Measurements from ENCODE around the gene ICOS.
"Not testable (repeated sequence)": the region's sequence is repeated elsewhere in the genome, so short reads cannot be mapped to it uniquely, and the experiment has no call there.

Gene ICOS

DNA sequence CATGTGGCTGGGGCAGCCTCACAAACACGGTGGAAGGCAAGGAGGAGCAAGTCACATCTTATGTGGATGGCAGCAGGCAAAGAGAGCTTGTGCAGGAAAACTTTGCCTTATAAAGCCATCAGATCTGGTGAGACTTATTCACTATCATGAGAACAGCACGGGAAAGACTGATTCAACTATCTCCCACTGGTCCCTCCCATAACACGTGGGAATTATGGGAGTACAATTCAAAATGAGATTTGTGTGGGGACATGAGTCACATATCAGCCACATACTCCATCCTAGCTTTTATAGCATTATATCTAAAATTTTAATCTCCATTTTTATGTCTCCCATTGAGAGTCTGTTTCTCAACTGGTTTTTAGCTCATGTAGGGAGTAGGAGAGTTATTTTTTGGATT is 45.7 kb downstream of the ICOS start:
- no peak for DNase-seq

GRCh38 chr2:203983064-203983715 is 46.6 kb downstream of the ICOS start:
- no peak for DNase-seq

GRCh38 chr2:203985978-203986377 is 49.4 kb downstream of the ICOS start:
- DNase-seq: not testable (repeated sequence)

DNA sequence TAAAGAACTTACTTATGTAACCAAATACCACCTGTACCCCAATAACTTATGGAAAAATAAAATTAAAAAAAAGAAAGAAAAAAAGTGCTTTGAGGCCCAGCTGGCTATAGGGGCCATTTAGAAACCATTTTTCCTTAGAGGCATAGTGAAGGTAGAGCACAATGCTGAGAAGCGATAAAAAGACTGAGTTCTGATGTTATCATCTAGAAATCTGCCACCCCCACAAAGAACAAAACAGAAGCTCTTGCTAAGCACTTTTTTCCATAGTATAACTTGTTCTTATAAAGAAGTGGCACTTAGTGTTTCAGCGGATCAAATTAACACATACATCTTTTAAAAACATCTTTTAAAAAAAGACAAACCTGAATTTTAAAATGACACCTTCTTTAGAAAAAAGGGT is 51.4 kb downstream of the ICOS start:
- DNase-seq: no peak

DNA sequence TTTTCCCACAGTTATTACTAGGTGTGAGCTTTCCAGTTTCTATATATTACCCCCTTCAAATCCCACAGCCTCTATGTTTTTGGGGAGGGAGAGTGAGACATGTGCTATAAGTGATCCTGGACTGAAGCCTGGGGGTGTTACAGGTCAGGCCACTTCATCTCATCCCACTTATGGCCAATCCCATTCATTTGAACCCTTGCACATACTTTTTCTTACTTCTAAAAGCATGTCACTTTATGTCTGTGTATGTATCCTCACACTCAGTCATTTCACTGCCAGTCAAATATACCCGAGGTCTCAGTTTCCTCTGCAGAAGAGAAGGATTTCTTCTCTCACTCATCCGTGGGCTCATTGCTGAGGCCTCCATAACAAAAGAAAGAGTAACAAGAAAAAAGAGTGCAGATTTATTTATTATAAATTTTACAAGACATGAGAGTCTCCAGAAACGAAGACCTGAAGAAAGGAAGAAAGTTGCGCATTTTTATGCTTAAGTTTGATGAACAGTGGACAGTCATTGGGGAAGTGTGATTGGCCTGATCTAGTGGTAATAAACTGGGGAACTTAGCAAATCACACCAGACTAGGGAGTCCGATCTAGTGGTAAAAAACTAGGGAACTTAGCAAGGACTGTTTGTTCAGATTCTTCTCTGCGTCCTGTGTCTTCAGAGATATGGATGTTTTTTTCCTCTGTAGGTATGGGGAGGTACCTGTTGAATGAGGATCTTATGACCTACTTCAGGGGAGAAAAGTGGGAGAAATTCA is 52.1 kb downstream of the ICOS start:
- DNase-seq: peak; percentile 74 to 79

DNA sequence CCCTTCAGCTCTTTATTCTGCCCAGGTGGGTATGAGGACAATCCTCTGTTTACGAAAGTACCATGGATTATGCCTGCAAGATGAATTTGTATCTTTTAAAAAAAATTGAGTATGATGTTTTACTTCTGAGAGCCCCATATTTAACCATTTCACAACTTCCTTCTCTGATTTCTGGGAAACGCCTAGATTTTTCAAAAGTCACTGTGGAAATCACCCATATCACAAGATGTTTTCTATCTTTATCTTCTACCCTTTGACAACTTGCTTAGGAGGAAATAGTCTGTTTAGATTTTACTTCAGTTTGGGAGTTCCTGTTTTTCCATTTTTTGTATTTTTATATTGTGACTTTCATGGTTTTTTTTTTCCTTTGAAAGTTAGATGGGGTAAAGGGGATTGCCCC is 53.0 kb downstream of the ICOS start:
- DNase-seq: peak; percentile 83 to 95

- no peak for DNase-seq
Observed at GRCh38 chr2:203992509-203992908, 55.9 kb downstream of the ICOS start.

- no peak for DNase-seq
Observed at GRCh38 chr2:203993011-203993410, 56.4 kb downstream of the ICOS start.

DNA sequence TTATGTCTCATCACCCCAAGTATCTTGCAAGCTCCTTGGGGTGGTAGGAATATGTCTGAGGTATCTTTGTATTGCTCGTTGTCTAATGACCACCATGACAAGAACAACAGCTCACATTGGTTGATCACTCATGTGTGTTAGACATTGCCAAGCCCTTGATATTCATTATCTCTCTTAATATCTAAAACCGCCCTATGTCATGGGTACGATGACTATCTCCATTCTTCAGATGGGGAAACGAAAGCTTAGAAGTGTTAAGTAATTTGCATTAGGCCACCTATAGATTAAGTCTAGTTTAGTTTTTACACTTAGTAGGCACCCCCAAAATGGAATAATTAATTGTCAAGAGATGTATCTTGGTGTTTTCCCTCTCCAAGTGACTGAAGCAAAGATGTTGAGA is 57.0 kb downstream of the ICOS start:
- peak in 1 of 2 donors; percentile 25 for DNase-seq

GRCh38 chr2:203994735-203995134 is 58.2 kb downstream of the ICOS start:
- DNase-seq: no peak

- DNase-seq: no peak
Observed at GRCh38 chr2:203996692-203997091, 60.1 kb downstream of the ICOS start.

- DNase-seq: no peak
Observed at GRCh38 chr2:203997481-203997880, 60.9 kb downstream of the ICOS start.

GRCh38 chr2:203997980-203998809 is 61.6 kb downstream of the ICOS start:
- peak; percentile 54 to 74 for DNase-seq

- DNase-seq: no peak
Observed at GRCh38 chr2:203999835-204000234, 63.3 kb downstream of the ICOS start.

DNA sequence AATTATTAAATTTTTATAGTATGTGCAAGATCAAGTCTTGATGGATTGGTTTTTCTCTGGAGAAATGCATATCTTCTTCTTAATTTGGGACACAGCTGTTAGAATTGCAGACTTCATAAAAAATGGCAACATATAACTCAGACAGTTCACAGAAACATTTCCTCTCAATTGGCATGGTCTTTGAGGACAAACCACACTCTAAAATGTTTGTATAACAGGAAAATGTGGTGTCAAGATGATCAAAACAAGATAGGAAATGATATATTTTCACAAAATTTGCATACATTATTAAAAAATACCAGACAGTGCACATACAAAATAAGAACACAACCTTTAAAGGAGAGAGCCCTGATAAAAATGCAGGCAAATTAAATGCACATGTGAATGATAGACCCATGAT is 63.9 kb downstream of the ICOS start:
- DNase-seq: no peak

DNA sequence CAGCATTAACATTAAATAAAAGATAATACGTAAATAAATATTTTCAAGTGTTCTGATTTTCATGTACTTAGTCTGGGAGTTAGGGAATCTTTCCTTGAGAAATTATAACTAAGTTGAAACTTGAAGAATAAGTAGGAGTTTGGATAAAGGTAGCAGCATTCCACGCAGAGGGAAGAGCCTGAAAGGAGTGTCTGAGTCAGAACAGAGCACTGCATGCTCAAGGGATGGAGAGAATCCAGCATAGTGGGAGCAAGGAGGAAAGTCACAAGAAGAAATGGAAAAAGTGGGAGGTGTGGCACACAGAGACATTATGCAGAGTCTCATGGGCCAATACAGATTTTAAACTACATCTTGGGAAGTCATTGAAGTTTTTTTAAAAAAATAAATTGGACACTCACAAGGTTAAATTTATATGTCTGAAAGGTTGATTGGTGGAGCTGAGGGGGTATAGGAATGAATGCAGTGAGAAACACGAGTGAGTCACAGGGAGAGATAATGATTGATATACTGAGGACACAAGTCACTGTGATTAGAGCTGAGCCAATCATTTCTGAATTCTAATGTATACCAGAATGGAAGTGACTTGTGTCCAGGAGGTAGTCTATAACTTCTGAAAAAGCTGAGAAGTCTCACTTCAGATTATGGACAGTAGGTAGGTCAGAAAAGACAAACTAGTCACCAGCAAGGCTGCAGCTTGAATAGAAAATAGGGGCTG is 66.9 kb downstream of the ICOS start:
- no peak for DNase-seq

DNA sequence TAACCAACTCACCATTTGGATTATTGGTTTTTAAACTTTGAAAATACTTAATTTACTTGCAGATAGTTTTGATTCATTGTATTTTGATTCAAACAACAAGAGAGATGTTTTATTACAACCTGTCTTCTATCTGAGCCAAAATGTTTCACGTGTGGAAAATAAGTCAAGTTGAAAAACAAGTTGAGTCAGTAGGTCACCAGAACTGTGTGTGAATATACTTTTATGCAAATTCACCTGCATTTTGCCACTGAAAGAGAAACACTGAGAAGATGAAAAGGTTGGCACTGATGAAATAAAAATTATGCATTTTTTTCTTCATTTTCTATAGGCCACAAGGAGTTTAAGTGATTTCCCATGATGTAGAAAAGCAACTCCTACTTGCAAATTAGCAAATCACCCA is 68.3 kb downstream of the ICOS start:
- no peak for DNase-seq

DNA sequence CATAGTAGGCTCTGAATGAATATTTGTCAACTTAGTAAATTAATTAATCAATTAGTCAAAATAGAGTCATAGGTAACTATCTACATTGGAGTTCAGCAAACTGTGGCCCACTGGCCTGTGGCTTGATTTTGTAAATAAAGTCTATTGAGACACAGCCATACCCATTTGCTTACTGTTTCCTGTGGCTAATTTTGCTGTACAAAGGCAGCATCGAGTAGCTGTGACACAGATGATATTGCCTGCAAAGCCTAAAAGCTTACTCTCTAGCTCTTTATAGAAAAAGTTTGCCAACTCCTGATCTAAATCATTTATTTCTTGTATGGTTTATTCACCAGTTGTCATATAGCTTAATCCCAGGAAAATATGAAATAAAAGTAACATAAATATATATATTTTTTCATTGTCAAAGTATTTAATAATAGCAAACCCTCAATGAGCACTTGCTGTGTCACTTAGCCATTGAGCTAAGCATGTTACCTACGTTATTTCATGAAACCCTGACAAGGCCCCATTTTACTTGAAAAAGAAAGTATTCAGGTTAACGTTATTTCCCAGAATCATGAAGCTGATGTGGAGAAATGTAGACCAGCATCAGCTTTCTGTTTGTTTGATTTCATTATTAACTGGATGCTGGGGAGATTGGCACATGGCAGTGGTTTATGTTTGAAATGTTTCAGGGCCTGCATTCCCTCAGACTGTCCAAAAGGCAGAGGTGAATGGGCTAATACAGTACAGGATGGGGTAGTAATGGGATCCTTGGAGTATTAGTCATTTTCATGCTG is 69.6 kb downstream of the ICOS start:
- DNase-seq: no peak

DNA sequence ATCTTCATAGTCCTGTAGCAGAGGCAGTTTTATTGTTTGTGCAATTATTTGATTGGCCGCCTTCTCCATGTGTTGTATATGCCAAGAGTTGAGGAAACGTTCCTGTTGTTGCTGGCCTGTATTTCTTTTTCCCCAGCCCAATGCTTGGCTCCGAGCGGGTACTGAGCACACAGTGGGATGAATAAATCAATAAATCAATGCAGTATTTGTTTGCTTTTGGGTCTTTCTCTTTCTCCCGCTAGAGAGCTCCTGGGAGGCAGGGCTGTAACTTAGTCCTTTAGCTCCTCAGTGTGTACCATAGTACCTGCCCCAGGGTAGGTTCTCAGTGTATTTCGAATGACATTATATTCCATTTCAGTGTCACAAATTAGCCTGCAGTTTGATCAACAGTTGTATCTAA is 71.8 kb downstream of the ICOS start:
- DNase-seq: no peak

DNA sequence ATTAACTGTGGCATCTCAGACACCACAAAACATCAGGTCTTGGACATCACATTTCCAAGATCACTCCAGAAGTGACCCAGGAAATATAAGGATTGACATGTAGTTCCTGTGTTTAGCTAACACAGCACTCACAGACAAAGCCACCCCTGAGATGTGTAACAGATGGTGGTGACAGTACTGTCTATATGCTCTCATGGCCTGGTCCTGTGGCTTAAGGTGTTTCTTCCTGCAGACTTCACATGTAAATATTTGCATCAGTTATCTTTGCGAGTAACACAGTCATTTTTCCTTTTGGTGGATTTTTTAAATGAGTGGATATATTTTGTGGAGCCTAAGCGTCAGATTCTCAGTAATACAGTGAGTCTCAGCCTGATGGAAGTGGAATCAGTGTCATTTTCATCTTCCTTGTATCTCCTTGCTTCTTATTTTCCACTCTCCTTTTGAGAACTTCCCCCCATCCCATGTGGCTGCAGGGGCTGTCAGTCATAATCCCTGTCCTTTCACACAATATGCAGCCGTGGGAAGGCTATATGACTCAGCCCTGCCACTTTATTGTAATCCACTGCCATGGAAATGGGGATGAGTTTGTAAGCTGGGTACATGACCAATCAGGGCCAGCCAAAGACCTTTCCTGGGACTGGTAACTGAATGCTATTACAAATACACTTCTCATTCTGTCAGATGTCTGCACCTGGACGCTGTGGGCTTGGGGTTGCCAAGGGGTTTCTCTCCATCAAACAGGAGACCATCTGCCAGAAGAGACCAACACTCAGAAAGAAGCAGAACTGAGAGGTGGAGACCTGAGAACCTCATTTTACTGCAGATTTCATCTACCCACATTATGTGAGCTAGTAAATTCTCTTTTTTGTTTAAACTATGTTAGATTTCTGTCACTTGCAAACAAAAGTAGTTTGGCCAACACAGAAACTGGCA is 74.3 kb downstream of the ICOS start:
- peak; percentile 7 to 47 for DNase-seq
